DND-41 (cell line): Measurements from ENCODE around the gene RPL39.
"Not testable (repeated sequence)": the region's sequence is repeated elsewhere in the genome, so short reads cannot be mapped to it uniquely, and the experiment has no call there.

ENCODE experiments used
- ATAC-seq: fragments of 200-7000 bp; cut with Tn5 transposase; 3 replicates; pipeline ENCODE4 v1.9.1; 2021; ENCODE audit warnings: low read depth; ENCODE audit not compliant: insufficient read depth
- DNase-seq: peaks from one replicate; pipeline ENCODE4 v3.0.0-alpha.2; 2020
- H2AFZ ChIP-seq: 2 replicates; pipeline ENCODE4 v1.6.0; 2012; ENCODE audit warnings: low read depth, low read length
- H3K27ac ChIP-seq: 2 replicates; pipeline ENCODE4 v1.5.1; 2012; ENCODE audit warnings: low read length, inconsistent platforms
- H3K27me3 ChIP-seq: fragments of 200-600 bp; sonication (generic); 2 replicates; pipeline ENCODE4 v1.6.0; 2012; ENCODE audit warnings: low read length, mild to moderate bottlenecking, inconsistent platforms; ENCODE audit not compliant: insufficient read depth, poor library complexity
- H3K36me3 ChIP-seq: 2 replicates; pipeline ENCODE4 v1.5.1; 2012; ENCODE audit warnings: low read length, inconsistent platforms; ENCODE audit not compliant: insufficient read depth
- H3K4me1 ChIP-seq: 2 replicates; pipeline ENCODE4 v1.5.1; 2012; ENCODE audit warnings: mild to moderate bottlenecking, low read length; ENCODE audit not compliant: insufficient read depth
- H3K4me2 ChIP-seq: 2 replicates; pipeline ENCODE4 v1.6.0; 2012; ENCODE audit warnings: mild to moderate bottlenecking, moderate library complexity, low read length, inconsistent platforms; ENCODE audit not compliant: insufficient read depth
- H3K4me3 ChIP-seq, 2 experiments: fragments of 200-600 bp in 1 of 2; shearing (Covaris generic) in 1 of 2; 2 replicates each; pipeline ENCODE4 v1.5.1; 2012 to 2016; ENCODE audit warnings: inconsistent platforms in 2 of 2, low read length in 2 of 2, mild to moderate bottlenecking in 2 of 2, low read depth in 1 of 2, moderate library complexity in 1 of 2
- H3K79me2 ChIP-seq: 2 replicates; pipeline ENCODE4 v1.6.0; 2012; ENCODE audit warnings: low read length, inconsistent platforms; ENCODE audit not compliant: insufficient read depth
- H3K9ac ChIP-seq: 2 replicates; pipeline ENCODE4 v1.6.0; 2012; ENCODE audit warnings: low read depth, mild to moderate bottlenecking, inconsistent platforms, low read length, moderate library complexity
- H3K9me3 ChIP-seq: 2 replicates; pipeline ENCODE4 v1.5.1; 2012; ENCODE audit warnings: low read length, moderate library complexity, mild to moderate bottlenecking, inconsistent platforms; ENCODE audit not compliant: insufficient read depth, severe bottlenecking
- H4K20me1 ChIP-seq: 2 replicates; pipeline ENCODE4 v1.6.0; 2012; ENCODE audit warnings: low read length; ENCODE audit not compliant: insufficient read depth
- EZH2 ChIP-seq: IDR thresholded peaks from 3 replicates; pipeline ENCODE4 v1.6.1; 2012; ENCODE audit warnings: borderline replicate concordance, low read depth, mild to moderate bottlenecking, moderate library complexity, low read length, inconsistent platforms; ENCODE audit not compliant: severe bottlenecking
- TF ChIP-seq, protein P1 (sequence below): IDR thresholded peaks from 2 replicates; pipeline ENCODE4 v1.5.1; 2012; ENCODE audit warnings: borderline replicate concordance, low read length, moderate library complexity, mild to moderate bottlenecking; ENCODE audit not compliant: poor library complexity, severe bottlenecking; ENCODE audit errors: extremely low read depth

The RPL39 gene

DNA sequence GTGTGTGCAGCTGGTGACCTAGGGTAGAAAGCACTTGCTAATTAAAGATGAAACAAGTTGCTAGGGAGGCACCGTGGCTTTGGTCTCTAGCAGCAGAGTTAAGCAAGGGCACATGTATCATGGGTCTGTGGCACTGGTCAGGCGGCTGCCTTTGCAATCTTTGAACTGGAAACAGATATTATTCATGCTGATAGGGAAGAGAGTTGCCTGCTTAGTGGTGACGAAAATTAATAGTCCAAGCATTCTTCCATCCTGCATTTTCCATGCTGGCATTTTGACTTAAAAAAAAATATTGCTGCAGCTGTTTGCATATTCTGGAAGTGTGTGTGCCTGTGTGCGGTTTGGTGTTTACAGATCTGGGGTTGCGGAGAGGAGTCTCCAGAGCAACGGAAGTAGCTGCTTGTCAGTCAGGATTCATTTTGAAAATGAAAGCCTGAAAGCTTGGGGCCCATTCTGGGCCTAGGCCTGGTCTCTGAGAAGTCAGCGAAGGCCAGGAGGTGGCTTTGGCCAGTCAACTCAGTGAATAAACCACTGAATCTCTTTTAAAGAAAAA is 35.4 kb downstream of the RPL39 start:
- H3K4me3 ChIP-seq, result peak overlapping the region in 1 of 2 experiments; percentile 28; a peak in 2 of 4 replicates
- peak overlapping the region; percentile 32; the same call in 1 of the 2 replicates for H2AFZ ChIP-seq
- H3K4me2 ChIP-seq, result peak overlapping the region; percentile 55

DNA sequence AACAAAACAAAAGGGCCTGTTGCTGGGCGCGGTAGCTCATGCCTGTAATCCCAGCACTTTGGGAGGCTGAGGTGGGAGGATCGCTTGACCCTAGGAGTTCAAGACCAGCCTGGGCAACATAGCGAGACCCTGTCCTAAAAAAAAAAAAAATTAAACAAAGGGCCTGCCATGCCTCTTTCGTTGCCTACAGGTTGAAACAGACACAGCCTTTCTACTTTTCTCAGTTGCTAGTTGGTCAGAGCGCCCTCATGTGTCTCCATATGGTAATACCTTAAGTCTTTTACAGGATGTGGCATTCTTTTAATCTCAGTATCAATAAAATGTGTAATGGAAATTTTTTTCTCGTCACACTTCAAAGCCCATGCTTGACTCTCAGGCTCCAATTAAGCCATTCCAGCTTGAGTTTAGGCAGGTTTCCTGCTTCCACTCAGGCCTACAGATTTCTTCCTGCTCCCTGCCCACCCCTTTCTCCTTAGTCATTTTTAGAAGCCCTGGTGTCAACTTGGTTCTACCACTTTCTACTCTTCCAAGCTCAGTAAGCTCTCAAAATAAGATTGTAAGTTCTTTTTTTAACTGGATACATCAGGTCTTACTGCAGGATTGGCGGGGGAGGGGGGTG is 37.7 kb downstream of the RPL39 start:
- Histone ChIP-seq H4K20me1 (no peaks in the 10 kb centered on the region), H3K27ac (peak overlapping the region; percentile 55), H3K4me1 (peaks cover 47% of the 10 kb centered on the region), H3K4me2 (no peak overlapping the region), H3K79me2 (no peaks in the 10 kb centered on the region), H2AFZ (no peak overlapping the region), H3K27me3 (no peaks in the 10 kb centered on the region), H3K9ac (no peak overlapping the region), H3K4me3 (no peak overlapping the region), H3K9me3 (no peaks in the 10 kb centered on the region), H3K36me3 (no peaks in the 10 kb centered on the region)
- TF ChIP-seq, protein P1, sequence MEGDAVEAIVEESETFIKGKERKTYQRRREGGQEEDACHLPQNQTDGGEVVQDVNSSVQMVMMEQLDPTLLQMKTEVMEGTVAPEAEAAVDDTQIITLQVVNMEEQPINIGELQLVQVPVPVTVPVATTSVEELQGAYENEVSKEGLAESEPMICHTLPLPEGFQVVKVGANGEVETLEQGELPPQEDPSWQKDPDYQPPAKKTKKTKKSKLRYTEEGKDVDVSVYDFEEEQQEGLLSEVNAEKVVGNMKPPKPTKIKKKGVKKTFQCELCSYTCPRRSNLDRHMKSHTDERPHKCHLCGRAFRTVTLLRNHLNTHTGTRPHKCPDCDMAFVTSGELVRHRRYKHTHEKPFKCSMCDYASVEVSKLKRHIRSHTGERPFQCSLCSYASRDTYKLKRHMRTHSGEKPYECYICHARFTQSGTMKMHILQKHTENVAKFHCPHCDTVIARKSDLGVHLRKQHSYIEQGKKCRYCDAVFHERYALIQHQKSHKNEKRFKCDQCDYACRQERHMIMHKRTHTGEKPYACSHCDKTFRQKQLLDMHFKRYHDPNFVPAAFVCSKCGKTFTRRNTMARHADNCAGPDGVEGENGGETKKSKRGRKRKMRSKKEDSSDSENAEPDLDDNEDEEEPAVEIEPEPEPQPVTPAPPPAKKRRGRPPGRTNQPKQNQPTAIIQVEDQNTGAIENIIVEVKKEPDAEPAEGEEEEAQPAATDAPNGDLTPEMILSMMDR, result peak; percentile 68
- no peak for TF ChIP-seq EZH2
- 0 out of 3 replicates have a peak, but pooled peaks have one; percentile 28 for ATAC-seq
- peak; percentile 61 for DNase-seq

More for the DNA sequence above, 35.4 kb downstream of the RPL39 start:
- Histone ChIP-seq H3K27me3 (no peaks in the 10 kb centered on the region), H4K20me1 (no peaks in the 10 kb centered on the region), H3K4me1 (peaks cover 47% of the 10 kb centered on the region), H3K36me3 (no peaks in the 10 kb centered on the region), H3K9me3 (no peaks in the 10 kb centered on the region), H3K79me2 (no peaks in the 10 kb centered on the region), H3K9ac (peak overlapping the region; percentile 46), H3K27ac (peak overlapping the region; percentile 86)
- ATAC-seq (peak; percentile 89), DNase-seq (peak; percentile 72)
- no peak for TF ChIP-seq EZH2
- TF ChIP-seq, protein P1, result no peak

GRCh38 chrX:119753001-119753400 is 38.4 kb downstream of the RPL39 start:
- H3K4me3 ChIP-seq, result no peak overlapping the region
- DNase-seq (no peak), ATAC-seq (no peak)
- H3K9ac ChIP-seq, result no peak overlapping the region
- TF ChIP-seq, protein P1, result no peak
- TF ChIP-seq EZH2, result no peak
- H3K4me2 ChIP-seq, result no peak overlapping the region
- H3K4me1 ChIP-seq, result peaks cover 47% of the 10 kb centered on the region
- H2AFZ ChIP-seq, result no peak overlapping the region
- H3K79me2 ChIP-seq, result no peaks in the 10 kb centered on the region
- H3K9me3 ChIP-seq, result no peaks in the 10 kb centered on the region
- peak overlapping the region; percentile 40; the same call in 1 of the 2 replicates for H3K27ac ChIP-seq
- H3K36me3 ChIP-seq, result no peaks in the 10 kb centered on the region
- no peaks in the 10 kb centered on the region for H3K27me3 ChIP-seq
- no peaks in the 10 kb centered on the region for H4K20me1 ChIP-seq

GRCh38 chrX:119750751-119751150 is 40.7 kb downstream of the RPL39 start:
- not testable (repeated sequence) for H2AFZ ChIP-seq, H3K9ac ChIP-seq, H3K27me3 ChIP-seq, H3K36me3 ChIP-seq, H3K4me3 ChIP-seq, ATAC-seq, H3K4me2 ChIP-seq, H3K27ac ChIP-seq, H4K20me1 ChIP-seq, H3K9me3 ChIP-seq, H3K79me2 ChIP-seq, DNase-seq
- H3K4me1 ChIP-seq, result peaks cover 24% of the 10 kb centered on the region

- not testable (repeated sequence) for H2AFZ ChIP-seq, H3K4me3 ChIP-seq
Observed at GRCh38 chrX:119750131-119750530, 41.3 kb downstream of the RPL39 start.

More at GRCh38 chrX:119750131-119750530, 41.3 kb downstream of the RPL39 start:
- not testable (repeated sequence) for H3K27me3 ChIP-seq, H3K79me2 ChIP-seq, H4K20me1 ChIP-seq, H3K9ac ChIP-seq, H3K9me3 ChIP-seq, ATAC-seq, H3K36me3 ChIP-seq, H3K27ac ChIP-seq, H3K4me2 ChIP-seq, DNase-seq
- peaks cover 18% of the 10 kb centered on the region for H3K4me1 ChIP-seq
